IPS-18a (cell line): Measurements from ENCODE around the gene TSPAN11.

Source experiments
- H3K27ac ChIP-seq: one replicate; pipeline ENCODE4 v1.5.1; 2013; ENCODE audit warnings: low read length
- H3K27me3 ChIP-seq: one replicate; pipeline ENCODE4 v1.6.1; 2013; ENCODE audit warnings: mild to moderate bottlenecking, low read length; ENCODE audit not compliant: control insufficient read depth, insufficient read depth
- H3K36me3 ChIP-seq: one replicate; pipeline ENCODE4 v1.6.1; 2013; ENCODE audit warnings: low read depth, low read length; ENCODE audit not compliant: control insufficient read depth
- H3K4me1 ChIP-seq: one replicate; pipeline ENCODE4 v1.6.1; 2013; ENCODE audit warnings: low read depth, low read length; ENCODE audit not compliant: control insufficient read depth
- H3K4me3 ChIP-seq: one replicate; pipeline ENCODE4 v1.5.1; 2013; ENCODE audit warnings: low read length
- H3K9ac ChIP-seq: one replicate; pipeline ENCODE4 v1.6.1; 2013; ENCODE audit warnings: mild to moderate bottlenecking, low read length, moderate library complexity
- H3K9me3 ChIP-seq: one replicate; pipeline ENCODE4 v1.6.1; 2013; ENCODE audit warnings: low read depth, low read length; ENCODE audit not compliant: control insufficient read depth

Gene TSPAN11

GRCh38 chr12:30896461-30896860 is 30.1 kb upstream of the TSPAN11 start:
- Histone ChIP-seq H3K4me3 (no peak overlapping the region), H3K9ac (no peak overlapping the region), H3K36me3 (no peaks in the 10 kb centered on the region), H3K27ac (no peak overlapping the region), H3K4me1 (no peaks in the 10 kb centered on the region), H3K27me3 (no peaks in the 10 kb centered on the region), H3K9me3 (no peaks in the 10 kb centered on the region)

- Histone ChIP-seq H3K27me3 (no peaks in the 10 kb centered on the region), H3K9ac (no peak overlapping the region), H3K27ac (no peak overlapping the region), H3K36me3 (no peaks in the 10 kb centered on the region), H3K9me3 (no peaks in the 10 kb centered on the region), H3K4me3 (no peak overlapping the region), H3K4me1 (no peaks in the 10 kb centered on the region)
Measured at GRCh38 chr12:30898846-30899245, 27.7 kb upstream of the TSPAN11 start.

GRCh38 chr12:30900351-30900750 is 26.2 kb upstream of the TSPAN11 start:
- H3K9ac ChIP-seq, result no peak overlapping the region
- H3K36me3 ChIP-seq, result no peaks in the 10 kb centered on the region
- H3K4me3 ChIP-seq, result no peak overlapping the region
- no peaks in the 10 kb centered on the region for H3K9me3 ChIP-seq
- peaks cover 3% of the 10 kb centered on the region for H3K4me1 ChIP-seq
- no peak overlapping the region for H3K27ac ChIP-seq
- H3K27me3 ChIP-seq, result no peaks in the 10 kb centered on the region

GRCh38 chr12:30902001-30902400 is 24.5 kb upstream of the TSPAN11 start:
- Histone ChIP-seq H3K9me3 (no peaks in the 10 kb centered on the region), H3K36me3 (no peaks in the 10 kb centered on the region), H3K9ac (no peak overlapping the region), H3K27me3 (no peaks in the 10 kb centered on the region), H3K4me1 (peaks cover 10% of the 10 kb centered on the region), H3K27ac (no peak overlapping the region), H3K4me3 (no peak overlapping the region)

- Histone ChIP-seq H3K36me3 (no peaks in the 10 kb centered on the region), H3K4me1 (peaks cover 10% of the 10 kb centered on the region), H3K27ac (no peak overlapping the region), H3K4me3 (no peak overlapping the region), H3K9ac (no peak overlapping the region), H3K9me3 (no peaks in the 10 kb centered on the region), H3K27me3 (no peaks in the 10 kb centered on the region)
Measured at GRCh38 chr12:30902596-30902995, 24.0 kb upstream of the TSPAN11 start.

- Histone ChIP-seq H3K4me1 (peaks cover 31% of the 10 kb centered on the region), H3K9ac (no peak overlapping the region), H3K27ac (no peak overlapping the region), H3K27me3 (no peaks in the 10 kb centered on the region), H3K36me3 (no peaks in the 10 kb centered on the region), H3K9me3 (no peaks in the 10 kb centered on the region), H3K4me3 (no peak overlapping the region)
Measured at GRCh38 chr12:30905463-30906009, 21.0 kb upstream of the TSPAN11 start.

- no peak overlapping the region for H3K9ac ChIP-seq
- no peak overlapping the region for H3K27ac ChIP-seq
- H3K36me3 ChIP-seq, result no peaks in the 10 kb centered on the region
- H3K9me3 ChIP-seq, result no peaks in the 10 kb centered on the region
- H3K4me3 ChIP-seq, result no peak overlapping the region
- no peaks in the 10 kb centered on the region for H3K27me3 ChIP-seq
- H3K4me1 ChIP-seq, result peaks cover 31% of the 10 kb centered on the region
Measured at GRCh38 chr12:30908076-30908721, 18.3 kb upstream of the TSPAN11 start.

- H3K27ac ChIP-seq, result no peak overlapping the region
- no peak overlapping the region for H3K9ac ChIP-seq
- no peaks in the 10 kb centered on the region for H3K36me3 ChIP-seq
- no peak overlapping the region for H3K4me3 ChIP-seq
- no peaks in the 10 kb centered on the region for H3K9me3 ChIP-seq
- peaks cover 31% of the 10 kb centered on the region for H3K4me1 ChIP-seq
- H3K27me3 ChIP-seq, result no peaks in the 10 kb centered on the region
Measured at GRCh38 chr12:30908722-30909348, 17.7 kb upstream of the TSPAN11 start.

GRCh38 chr12:30909349-30910037 is 17.1 kb upstream of the TSPAN11 start:
- Histone ChIP-seq H3K27ac (no peak overlapping the region), H3K9ac (no peak overlapping the region), H3K27me3 (no peaks in the 10 kb centered on the region), H3K9me3 (no peaks in the 10 kb centered on the region), H3K4me1 (peaks cover 31% of the 10 kb centered on the region), H3K4me3 (no peak overlapping the region), H3K36me3 (no peaks in the 10 kb centered on the region)

GRCh38 chr12:30910038-30910350 is 16.6 kb upstream of the TSPAN11 start:
- no peaks in the 10 kb centered on the region for H3K27me3 ChIP-seq
- no peak overlapping the region for H3K9ac ChIP-seq
- no peaks in the 10 kb centered on the region for H3K36me3 ChIP-seq
- H3K27ac ChIP-seq, result no peak overlapping the region
- no peaks in the 10 kb centered on the region for H3K9me3 ChIP-seq
- H3K4me1 ChIP-seq, result peaks cover 31% of the 10 kb centered on the region
- no peak overlapping the region for H3K4me3 ChIP-seq

- H3K27ac ChIP-seq, result no peak overlapping the region
- no peak overlapping the region for H3K9ac ChIP-seq
- no peaks in the 10 kb centered on the region for H3K27me3 ChIP-seq
- H3K4me3 ChIP-seq, result no peak overlapping the region
- H3K4me1 ChIP-seq, result peaks cover 22% of the 10 kb centered on the region
- H3K9me3 ChIP-seq, result no peaks in the 10 kb centered on the region
- H3K36me3 ChIP-seq, result no peaks in the 10 kb centered on the region
Measured at GRCh38 chr12:30911207-30911606, 15.3 kb upstream of the TSPAN11 start.
